GM19328 (cell line): Measurements from ENCODE around the gene TAF6L.
A peak's percentile ranks its signal among the peaks of the same experiment; 100 is the strongest.
"Not testable (repeated sequence)": the region's sequence is repeated elsewhere in the genome, so short reads cannot be mapped to it uniquely, and the experiment has no call there.

Source experiments
- ATAC-seq: cut with Tn5 transposase; IDR thresholded peaks from one replicate; pipeline ENCODE4 v1.9.1; 2021; ENCODE audit warnings: mild to moderate bottlenecking, moderate library complexity; ENCODE audit not compliant: unreplicated experiment

TAF6L gene

DNA sequence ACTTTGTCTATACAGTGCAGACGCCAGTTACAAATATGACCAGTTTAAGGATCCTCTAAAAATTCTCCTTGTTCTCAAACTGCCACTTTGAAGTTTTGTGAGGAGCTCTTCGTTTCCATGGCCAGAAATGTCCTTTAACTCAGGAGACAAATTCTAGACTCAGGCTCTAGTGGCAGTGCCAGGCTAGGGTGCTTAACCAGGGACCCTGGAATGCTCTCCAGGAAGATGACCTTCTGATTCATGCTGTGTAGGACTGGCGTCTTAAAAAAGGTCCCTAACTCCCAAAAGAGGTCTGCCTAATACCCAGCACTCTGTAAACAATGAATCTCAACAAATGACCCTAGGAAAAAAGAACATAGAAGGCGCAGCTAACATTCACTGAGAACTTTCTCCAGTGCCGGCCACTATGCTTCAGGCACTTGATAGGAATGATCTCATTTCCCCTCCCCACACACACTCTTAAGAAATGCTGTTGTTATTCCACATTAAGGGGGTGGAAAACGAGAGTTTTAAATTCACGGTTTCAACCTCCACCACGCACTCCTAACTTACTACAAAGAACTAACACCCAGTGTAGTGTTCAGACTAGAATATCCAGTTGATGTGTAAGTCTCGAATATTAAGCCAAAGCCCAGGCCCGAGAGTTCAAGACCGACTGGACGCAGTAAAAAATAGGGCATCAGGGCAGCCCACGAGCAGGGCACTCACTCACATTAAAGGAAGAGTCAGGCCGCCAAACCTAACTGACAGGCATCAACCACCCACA is 33.3 kb downstream of the TAF6L start:
- no peak for ATAC-seq

DNA sequence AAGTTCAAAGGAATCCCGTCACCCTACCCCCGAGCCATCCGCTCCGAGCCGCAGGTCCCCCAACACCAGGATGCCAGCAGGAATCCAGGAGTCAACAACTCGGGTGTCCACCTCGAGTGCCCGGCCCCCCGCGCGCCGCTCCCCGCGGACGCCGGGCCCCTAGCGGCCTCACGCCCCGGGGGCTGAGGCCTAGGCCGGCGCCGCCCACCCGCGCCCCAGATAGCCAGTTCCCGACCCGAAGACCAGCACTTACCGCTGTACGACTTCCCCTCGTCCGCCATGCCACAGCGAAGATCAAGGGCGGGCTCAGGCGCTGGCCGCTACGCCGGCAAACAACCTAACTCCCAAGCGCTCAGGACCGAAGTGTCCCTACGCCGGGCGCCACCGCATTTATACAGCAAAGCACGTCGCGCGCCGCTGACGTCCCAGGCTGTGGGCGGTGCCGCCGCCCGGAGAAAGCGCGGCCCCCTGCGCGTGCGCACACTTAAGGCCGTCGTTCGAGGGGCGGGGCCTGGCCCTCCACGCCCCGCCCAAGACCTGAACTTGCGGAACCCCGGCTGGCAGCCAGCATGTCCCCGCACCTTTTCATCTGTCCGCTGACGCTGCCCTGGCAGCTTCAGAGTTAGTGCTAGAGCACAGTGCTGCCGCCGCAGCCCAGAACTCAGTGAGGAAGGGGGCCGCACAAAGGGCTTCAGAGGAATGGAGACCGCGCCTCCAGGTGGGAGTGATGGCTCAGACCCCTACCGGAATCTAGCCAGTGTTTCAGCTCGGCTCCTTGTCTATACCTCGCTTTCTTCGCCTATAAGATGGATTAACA is 34.1 kb downstream of the TAF6L start, which contains the start of gene NXF1:
TSS of gene NXF1 (minus strand) at position 365 of the 817 bp plus-strand sequence. CDS start at position 281, 84 bp downstream.
- peak; percentile 80 for ATAC-seq

DNA sequence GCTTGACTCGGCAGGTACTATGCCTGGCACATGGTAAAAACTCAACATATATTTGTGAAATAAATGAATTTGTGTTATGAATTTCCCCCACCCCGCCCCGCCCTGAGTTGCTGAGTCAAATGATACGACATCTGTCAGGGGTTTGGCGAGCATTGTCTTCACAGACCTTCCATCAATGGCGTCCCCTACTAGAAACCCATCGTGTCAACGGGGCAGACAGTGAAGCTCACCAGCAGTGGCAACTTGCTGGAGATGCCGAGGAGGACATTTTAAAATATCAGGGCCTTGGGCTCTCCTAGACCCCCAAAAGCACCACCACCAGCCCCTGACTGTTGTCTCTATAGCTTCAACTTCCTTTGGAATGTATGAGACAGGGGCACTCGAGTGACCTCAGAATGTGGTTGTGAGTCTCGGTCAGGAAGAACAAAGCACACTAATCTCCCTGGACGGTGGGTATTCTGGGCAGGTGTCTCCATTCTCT is 34.8 kb downstream of the TAF6L start:
- ATAC-seq: no peak

DNA sequence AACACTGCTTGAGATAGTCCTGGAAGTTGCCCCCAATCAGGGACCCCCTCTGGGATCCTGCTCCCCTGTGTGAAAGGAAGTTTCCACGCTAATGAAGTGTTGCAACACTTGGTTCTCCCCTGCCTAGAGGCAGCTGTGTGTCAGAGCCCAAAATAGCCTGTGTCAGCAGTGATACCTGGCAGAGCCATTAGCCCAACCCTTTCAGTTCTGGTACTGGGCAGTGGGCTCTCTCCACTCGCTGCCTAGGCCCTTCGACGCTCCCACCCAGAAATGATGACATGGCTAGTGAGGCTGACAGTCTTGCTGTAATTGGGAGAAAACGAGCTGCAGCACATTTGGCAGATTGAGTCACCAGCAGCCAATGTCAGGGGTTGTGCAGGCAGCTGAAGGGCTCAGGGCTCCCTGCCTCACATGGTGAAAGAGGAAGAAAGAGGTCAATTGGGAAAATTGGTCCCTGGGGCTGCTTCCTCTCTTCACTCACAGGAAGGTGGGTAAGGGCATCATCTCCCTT is 35.5 kb downstream of the TAF6L start:
- ATAC-seq: no peak

DNA sequence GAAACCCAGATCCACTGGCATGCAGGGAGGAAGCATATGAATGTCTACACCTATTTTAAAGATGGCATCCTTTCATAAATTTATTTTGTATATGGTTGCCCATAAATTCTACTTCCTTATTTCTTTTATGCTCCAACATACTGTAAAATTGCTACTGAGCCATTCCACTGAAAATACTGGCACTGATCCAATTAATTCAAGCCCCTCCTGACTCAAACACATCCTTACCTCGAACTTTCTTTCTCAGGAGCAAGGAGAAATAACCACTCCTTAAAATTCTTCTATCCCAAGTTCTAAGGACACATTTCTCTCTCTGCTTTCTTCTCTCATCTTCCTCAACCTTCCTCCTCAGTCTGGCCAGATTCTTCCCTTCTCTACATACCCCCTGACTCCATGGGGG is 39.6 kb downstream of the TAF6L start:
- ATAC-seq: no peak

DNA sequence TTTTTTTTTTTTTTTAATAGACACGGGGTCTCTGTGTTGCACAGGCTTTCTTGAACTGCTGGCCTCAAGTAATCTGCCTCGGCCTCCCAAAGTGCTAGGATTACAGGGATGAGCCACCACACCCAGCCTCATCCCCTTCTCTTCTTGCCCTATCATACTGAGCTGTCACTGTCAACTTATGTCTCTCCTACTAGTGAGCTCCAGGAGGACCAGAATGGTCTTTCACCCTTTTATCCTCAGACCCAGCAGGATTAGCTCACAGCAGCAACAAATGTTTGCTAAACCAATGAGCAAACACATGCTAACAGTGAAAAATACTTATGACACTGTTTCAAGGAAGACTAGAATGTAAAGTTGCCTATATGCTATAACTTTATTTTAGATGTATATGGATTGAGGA is 40.5 kb downstream of the TAF6L start:
- no peak for ATAC-seq

DNA sequence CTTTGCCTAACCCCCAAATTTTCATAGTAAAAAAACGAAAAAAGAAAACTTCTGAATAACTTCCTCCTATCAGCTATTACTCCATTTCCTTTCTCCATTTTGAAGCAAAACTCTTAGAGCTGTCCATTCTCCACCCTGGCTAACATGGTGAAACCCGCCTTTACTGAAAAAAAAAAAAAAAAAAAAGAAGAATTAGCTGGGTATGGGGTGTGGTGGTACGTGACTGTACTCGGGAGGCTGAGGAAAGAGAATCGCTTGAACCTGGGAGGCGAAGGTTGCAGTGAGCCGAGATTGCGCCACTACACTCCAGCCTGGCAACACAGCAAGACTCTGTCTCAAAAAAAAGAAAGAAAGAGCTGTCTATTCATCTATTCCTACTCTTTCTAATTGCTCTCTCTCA is 45.4 kb downstream of the TAF6L start:
- ATAC-seq: no peak

DNA sequence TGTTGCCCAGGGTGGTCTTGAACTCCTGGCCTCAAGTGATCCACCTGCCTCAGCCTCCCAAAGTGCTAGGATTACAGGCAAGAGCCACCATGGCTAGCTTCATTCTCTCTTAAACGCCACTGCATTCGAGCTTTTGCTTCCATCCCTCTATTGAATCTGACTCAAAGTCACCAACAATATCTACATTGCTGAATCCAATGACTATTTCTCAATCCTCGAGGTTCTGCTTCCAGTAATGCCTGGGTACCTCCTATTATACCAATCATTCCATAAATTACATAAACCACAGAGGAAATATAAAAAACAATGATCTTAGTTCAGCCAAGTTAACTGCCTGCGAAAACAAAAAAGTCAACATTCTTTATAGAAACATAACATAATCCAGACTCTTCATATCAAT is 45.9 kb downstream of the TAF6L start:
- no peak for ATAC-seq

DNA sequence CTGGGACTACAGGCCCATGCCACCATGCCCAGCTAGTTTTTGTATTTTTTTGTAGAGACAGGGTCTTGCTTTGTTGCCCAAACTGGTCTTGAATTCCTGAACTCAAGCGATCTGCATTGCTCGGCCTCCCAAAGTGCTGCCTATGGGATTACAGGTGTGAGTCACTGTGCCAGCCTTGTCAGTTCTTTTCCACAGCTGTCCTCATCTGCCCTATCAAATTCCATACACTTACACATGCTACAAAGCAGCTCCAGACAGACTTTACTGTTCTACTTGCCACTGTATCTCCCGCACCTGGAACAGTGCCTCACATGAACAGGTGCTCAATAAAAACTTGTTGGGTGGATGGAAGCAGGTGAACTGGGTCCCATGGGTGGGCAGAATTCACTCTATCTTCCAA is 52.5 kb downstream of the TAF6L start:
- no peak for ATAC-seq

DNA sequence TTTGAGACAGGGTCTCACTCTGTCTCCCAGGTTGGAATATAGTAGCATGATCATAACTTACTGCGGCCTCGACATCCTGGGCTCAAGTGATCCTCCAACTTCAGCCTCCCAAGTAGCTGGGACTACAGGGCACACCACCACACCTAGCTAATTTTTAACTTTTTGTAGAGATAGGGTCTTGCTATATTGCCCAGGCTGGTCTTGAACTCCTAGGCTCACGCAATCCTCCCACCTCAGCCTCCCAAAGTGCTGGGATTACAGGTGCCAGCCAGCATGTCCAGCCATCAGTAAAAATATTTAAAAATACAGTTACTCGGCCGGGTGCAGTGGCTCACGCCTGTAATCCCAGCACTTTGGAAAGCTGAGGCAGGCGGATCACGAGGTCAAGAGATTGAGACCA is 56.9 kb downstream of the TAF6L start:
- ATAC-seq: not testable (repeated sequence)

DNA sequence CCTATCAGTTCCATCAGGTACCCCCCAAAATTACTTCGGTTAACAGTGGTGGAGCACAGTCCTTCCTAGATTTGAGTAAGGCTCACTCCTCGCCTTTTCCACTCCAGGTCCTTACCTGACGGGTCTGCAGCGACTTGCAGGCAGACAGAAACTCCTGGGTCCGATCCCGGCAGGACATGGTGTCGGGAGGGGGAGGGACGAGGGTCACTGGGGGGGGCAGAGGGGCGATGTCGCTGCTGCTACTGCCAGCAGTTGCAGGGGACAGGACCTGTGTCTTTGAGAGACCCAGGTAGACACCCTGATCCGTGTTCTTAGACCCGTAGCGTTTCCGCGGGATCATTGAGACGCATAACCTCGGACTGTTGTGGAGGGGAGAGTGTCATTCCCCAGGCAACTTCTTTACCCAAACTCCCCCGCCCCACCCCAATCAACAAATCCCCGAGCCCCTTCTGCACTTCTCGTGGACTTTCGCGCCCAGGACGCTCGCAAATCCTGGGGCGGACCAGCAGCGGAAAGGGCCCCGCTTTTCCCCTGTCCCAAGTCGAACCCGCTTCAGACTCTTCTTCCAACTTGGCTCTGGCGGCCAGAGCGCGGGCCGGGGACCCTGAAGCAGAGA is 59.8 kb downstream of the TAF6L start:
- no peak for ATAC-seq

DNA sequence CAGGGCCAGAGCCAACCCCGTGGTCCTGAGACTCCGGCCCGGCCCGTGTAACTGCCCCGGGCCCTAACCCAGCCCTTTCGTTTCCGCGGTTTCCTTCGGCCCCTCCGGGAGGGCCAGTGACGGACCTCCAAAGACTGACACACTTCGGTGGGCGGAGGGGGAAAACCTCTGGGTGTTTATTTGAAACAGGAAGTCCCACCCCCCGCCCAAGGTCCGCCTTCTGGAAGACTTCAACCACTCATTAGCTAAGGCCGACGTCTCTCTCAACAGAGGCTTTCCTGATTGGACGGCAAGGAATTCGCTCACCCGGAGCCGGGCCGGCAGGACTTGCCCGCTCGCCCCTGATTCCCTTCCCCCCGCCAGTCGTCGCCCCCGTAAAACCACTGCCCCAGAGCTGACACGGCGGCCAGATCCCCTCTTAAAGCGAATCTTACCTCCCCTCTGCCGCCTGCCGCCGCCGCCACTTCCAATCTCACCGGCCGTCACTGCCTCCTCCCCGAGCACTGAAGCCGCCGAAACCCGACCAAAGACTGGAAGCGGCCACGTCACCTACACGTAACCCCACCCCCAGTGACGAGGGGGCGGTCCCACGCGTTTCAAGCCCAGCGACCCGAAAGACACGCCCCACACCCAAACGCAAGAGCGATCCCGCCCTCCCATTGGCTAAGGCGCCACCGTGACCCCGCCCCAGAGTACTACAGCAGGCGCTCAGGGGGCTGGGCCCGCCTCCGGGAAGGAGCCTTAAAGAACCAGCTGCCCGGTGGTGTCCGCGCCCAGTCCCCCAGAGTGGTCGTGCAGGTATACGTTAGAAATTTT is 60.5 kb downstream of the TAF6L start, which contains the start of gene STX5:
TSS of gene STX5 (minus strand) at position 532 of the 816 bp plus-strand sequence. CDS start 808 bp downstream, outside the sequence.
- peak; percentile 89 for ATAC-seq

DNA sequence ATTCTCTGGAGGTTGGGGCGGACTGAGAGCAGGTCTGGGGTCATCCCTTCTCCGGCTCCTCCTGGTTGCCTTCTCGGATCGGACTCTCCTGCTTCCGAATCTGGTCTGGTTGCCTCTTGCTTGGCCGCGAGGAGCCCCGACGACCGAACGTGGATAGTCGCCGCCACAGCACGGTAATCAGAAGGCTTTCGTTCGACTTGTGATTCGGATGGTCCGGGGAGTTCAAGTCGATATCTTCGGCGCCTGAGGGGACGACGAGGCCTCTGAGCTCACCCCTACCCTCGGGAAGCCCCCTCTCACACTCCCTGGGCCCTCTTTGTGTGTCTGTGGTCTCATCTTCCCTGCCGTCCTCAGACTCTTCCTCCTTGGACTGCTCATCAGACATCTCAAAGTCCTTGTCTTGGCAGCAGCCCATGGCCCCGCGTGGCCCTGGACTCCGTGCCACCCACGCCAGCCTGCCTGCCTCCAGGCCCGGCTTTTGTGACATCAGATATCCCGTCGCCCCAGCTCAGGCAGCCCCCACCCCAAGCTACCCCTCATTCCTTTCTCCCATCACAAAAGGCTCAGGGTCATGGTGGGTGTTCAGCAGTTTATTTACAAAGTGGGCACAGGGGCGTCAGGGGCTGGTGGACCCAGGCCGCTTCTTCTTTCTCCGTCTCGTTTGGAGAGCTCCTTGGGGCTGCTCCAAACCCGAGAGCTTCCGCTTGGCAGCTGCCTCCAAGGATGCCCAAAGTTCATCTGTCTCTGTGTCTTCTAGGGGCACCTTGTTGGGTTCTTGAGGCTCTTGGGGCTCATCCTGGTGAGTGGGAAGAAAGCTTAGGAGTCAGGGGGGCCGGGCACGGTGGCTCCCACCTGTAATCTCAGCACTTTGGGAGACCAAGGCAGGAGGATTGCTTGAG is 61.4 kb downstream of the TAF6L start, which contains the start of gene TEX54:
TSS of gene TEX54 (minus strand) at position 506 of the 899 bp plus-strand sequence.
- no peak for ATAC-seq

DNA sequence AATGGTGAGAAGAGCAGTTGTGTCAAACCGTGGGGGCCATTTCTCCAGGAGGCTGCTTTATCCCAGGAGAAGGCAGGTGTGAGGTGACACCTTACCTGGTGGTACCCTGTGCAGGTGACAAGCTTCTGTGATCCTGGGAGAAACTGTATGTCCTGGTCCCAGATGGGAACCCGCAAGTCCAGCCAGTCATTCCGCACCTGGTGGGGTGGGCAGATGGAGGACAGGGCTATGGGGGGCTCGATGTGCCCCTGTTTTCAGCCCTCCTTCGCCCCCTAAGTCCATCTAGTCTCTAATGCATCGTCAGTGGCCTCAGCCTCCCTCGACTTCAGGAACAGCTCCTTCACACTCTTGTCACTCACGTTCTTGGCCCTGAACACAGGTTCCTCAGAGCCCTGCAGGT is 64.1 kb downstream of the TAF6L start:
- ATAC-seq: no peak
